Thyroid gland (tissue), 4 donors: ENCODE measurements around the gene CPT1C. TPM values are rescaled to one million over a fixed set of nuclear protein-coding genes. Genes with fewer than 3 reads are reported as not detected.
A peak's percentile ranks its signal among the peaks of the same experiment; 100 is the strongest.

Experiments
- DNase-seq, 2 donors: peaks; one replicate each; pipeline ENCODE4 v3.0.0-alpha.2; 2019
- H3K27ac ChIP-seq, 3 donors: fragments of 200-600 bp; sonication (generic); 1 replicate in 2 of 3; 2 replicates in 1 of 3; pipeline ENCODE4 v1.5.1; 2016 to 2019; ENCODE audit warnings: mild to moderate bottlenecking in 1 of 3, moderate library complexity in 1 of 3
- H3K27me3 ChIP-seq: fragments of 200-600 bp; sonication (generic); one replicate; pipeline ENCODE4 v1.5.1; 2019
- H3K36me3 ChIP-seq, 2 donors: fragments of 200-600 bp; sonication (generic); one replicate each; pipeline ENCODE4 v1.5.1; 2016 to 2019
- H3K4me1 ChIP-seq, 2 donors: fragments of 200-600 bp; sonication (generic); one replicate each; pipeline ENCODE4 v1.5.1; 2017 to 2019
- H3K4me3 ChIP-seq, 3 donors: fragments of 200-600 bp; sonication (generic); replicated peaks in 1 of 3; 1 replicate in 2 of 3; 2 replicates in 1 of 3; pipeline ENCODE4 v1.5.1; 2016; ENCODE audit warnings: mild to moderate bottlenecking in 1 of 3
- H3K9me3 ChIP-seq: fragments of 200-600 bp; sonication (generic); one replicate; pipeline ENCODE4 v1.5.1; 2017
- POLR2A ChIP-seq, 2 donors: fragments of 450-650 bp; IDR thresholded peaks; one replicate each; pipeline ENCODE4 v1.6.1; 2017; ENCODE audit warnings: antibody characterized with exemption in 2 of 2, mild to moderate bottlenecking in 2 of 2, moderate library complexity in 1 of 2
- WGBS, 2 donors: methylation state at CpG; one replicate each; pipeline ENCODE4 v1.1.5; 2017; 5-methylcytosine and 5-hydroxymethylcytosine counted together
- intact Hi-C: fragments of 100-400 bp; cut with DNase I; formaldehyde crosslinking; loops from one replicate; pipeline ENCODE4 v1.15.1; 2023
- microRNA-seq: library from miRNA; unstranded; fragments of <30 nt; microRNA quantifications from one replicate; pipeline ENCODE4, GENCODE V29; 2016
- small RNA-seq: library from RNA; depleted of rRNA; stranded (forward); fragments of <200 nt; gene quantifications from one replicate; pipeline ENCODE3, GENCODE V24; 2016
- total RNA-seq, 4 donors: library from RNA; depleted of rRNA; stranded (reverse); fragments of >200 nt; gene quantifications; one replicate each; pipeline ENCODE4 v1.2.3, GENCODE V29; 2016
- TF ChIP-seq, protein P1 (sequence below), 6 experiments: fragments of 200-600 bp in 3 of 6; fragments of 450-650 bp in 3 of 6; sonication (generic) in 3 of 6; IDR thresholded peaks; one replicate each; pipeline ENCODE4 v1.5.1; 2016 to 2019; ENCODE audit warnings: antibody characterized with exemption in 6 of 6, mild to moderate bottlenecking in 2 of 6, inconsistent platforms in 1 of 6, moderate library complexity in 1 of 6

Gene CPT1C
- total RNA-seq, 4 donors from 2014 or later: 1.9 to 3.9 (median 2.6) TPM

DNA sequence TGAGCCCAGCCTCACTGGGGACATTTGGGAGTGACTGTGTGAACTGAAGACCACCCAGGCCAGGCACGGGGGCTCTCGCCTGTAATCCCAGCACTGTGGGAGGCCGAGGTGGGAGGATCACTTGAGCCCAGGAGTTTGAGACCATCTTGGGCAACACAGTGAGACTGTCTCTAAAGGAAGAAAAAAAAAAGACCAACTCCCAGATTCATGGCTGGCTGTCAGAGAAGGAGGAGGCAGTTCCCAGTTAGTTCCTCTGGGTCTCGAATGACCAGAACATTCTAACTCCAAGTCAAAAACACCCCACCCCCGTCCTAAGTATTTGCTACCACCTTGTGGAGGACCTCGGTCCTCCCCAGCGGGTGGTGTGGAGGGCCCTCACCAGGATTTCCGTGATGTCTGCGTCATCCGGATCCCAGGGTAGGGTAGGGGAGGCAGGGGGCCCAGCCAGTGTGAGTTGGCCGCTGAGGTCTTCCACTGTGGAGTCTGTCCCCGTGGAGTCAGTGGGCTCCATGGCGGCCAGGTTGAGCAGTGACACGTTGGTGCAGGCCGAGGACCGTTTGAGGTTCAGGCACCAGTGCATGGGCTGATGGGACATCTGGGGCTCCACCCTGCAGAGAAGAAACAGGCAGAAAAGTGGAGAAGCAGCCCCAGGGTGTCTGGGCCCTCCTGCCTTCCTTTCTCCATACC is 70.9 kb downstream of the CPT1C start:
- WGBS, 2 donors: 37 to 54% methylated on average over 11 to 16 of the region's 16 CpGs

DNA sequence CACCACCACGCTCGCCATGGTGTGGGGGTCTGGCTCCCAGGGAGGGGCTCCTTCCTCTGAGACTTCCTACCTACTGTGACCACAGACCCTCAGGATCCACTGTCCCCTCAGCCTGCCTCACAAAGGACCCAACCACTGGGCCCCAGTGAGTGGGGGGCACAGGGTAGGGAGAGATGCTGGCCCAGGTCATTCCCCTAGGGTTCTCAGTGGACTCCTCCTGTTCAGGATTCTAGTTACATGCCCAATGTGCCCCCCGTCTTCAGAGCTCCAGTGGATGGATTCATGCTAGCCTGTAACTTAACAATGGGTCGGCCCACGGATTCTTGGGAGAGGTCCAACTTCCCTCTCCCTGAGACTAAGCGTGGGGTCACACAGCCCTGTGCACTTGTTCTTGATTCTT is 72.3 kb downstream of the CPT1C start, which contains the start of gene TSKS:
Gene TSKS (minus strand): TSS at position 77 of the 400 bp plus-strand sequence. CDS start 59 bp downstream, at position 18.
- Histone ChIP-seq H3K27me3 (no peaks in the 10 kb centered on the region), H3K4me3 (no peak within 1 kb of the TSS), H3K27ac (peak within 1 kb of the TSS in 1 of 3 donors; percentile 63), H3K9me3 (no peaks in the 10 kb centered on the region), H3K4me1 (peaks cover 9 to 12% of the 10 kb centered on the region in 2 donors), H3K36me3 (no peaks in the 10 kb centered on the region)
- intact Hi-C loops: loop anchor here (5.0 to 10.0 kb wide), 2 partner anchors 39 to 112 kb away; partner anchors contain the start of genes AKT1S1 and TBC1D17
- DNase-seq: no peak
- 84 to 90% methylated on average over 6 of the region's 6 CpGs for WGBS, 2 donors
- TF ChIP-seq, protein P1, sequence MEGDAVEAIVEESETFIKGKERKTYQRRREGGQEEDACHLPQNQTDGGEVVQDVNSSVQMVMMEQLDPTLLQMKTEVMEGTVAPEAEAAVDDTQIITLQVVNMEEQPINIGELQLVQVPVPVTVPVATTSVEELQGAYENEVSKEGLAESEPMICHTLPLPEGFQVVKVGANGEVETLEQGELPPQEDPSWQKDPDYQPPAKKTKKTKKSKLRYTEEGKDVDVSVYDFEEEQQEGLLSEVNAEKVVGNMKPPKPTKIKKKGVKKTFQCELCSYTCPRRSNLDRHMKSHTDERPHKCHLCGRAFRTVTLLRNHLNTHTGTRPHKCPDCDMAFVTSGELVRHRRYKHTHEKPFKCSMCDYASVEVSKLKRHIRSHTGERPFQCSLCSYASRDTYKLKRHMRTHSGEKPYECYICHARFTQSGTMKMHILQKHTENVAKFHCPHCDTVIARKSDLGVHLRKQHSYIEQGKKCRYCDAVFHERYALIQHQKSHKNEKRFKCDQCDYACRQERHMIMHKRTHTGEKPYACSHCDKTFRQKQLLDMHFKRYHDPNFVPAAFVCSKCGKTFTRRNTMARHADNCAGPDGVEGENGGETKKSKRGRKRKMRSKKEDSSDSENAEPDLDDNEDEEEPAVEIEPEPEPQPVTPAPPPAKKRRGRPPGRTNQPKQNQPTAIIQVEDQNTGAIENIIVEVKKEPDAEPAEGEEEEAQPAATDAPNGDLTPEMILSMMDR (IDR thresholded peaks at IDR 0.05): no peak
- no peak for TF ChIP-seq POLR2A (IDR thresholded peaks at IDR 0.05)

More for the DNA sequence above, 70.9 kb downstream of the CPT1C start:
- Histone ChIP-seq H3K27ac (peak overlapping the region; percentile 62 to 68 (median 63)), H3K4me3 (no peak overlapping the region), H3K36me3 (no peaks in the 10 kb centered on the region), H3K4me1 (peaks cover 5 to 7% of the 10 kb centered on the region in 2 donors), H3K27me3 (no peaks in the 10 kb centered on the region), H3K9me3 (no peaks in the 10 kb centered on the region)
- intact Hi-C loops: loop anchor here (5.0 to 10.0 kb wide), 2 partner anchors 41 to 113 kb away; partner anchors contain the start of genes AKT1S1 and TBC1D17
- DNase-seq: no peak
- no peak for TF ChIP-seq POLR2A (IDR thresholded peaks at IDR 0.05)
- TF ChIP-seq, protein P1 (IDR thresholded peaks at IDR 0.05): no peak

Small RNA genes within 50 kb of the gene (microRNA-seq; reads per million reads assigned to microRNA genes)
- gene MIR5088: not detected

Small RNA genes within 50 kb of the gene (small RNA-seq; reads per million reads assigned to genes)
- not detected for gene MIR5088

Other genes with a start within 250 kb of the CPT1C start
- gene SLC17A7, start 249.6 kb upstream of the CPT1C start, total RNA-seq: 1 to 10 TPM in 3 of 4 donors, under 1 TPM in 1; 0.73 to 1.5 (median 1.3) TPM
- gene PIH1D1, start 239.3 kb upstream of the CPT1C start, total RNA-seq: 100 to 1,000 TPM in 2 of 4 donors, 10 to 100 TPM in 2; 69.7 to 125 (median 99.8) TPM
- gene ALDH16A1, start 237.9 kb upstream of the CPT1C start, total RNA-seq: 10 to 100 TPM; 32.5 to 39.5 (median 34.2) TPM
- gene FLT3LG, start 216.9 kb upstream of the CPT1C start, total RNA-seq: 1 to 10 TPM; 2.8 to 7.3 (median 6.3) TPM
- gene RPL13A, start 203.5 kb upstream of the CPT1C start, total RNA-seq: 1,000 to 10,000 TPM; 1,542 to 2,853 (median 2,123) TPM
- gene RPS11, start 194.7 kb upstream of the CPT1C start, total RNA-seq: 1,000 to 10,000 TPM; 1,543 to 4,390 (median 2,518) TPM
- 100 to 1,000 TPM; 149 to 248 (median 180) TPM for gene FCGRT, start 178.5 kb upstream of the CPT1C start, total RNA-seq
- gene RCN3, start 163.1 kb upstream of the CPT1C start, total RNA-seq: 10 to 100 TPM in 3 of 4 donors, 1 to 10 TPM in 1; 9.7 to 12.6 (median 11.3) TPM
- 10 to 100 TPM; 46.1 to 94.6 (median 64.7) TPM for gene NOSIP, start 110.6 kb upstream of the CPT1C start, total RNA-seq
- gene PRRG2, start 109.8 kb upstream of the CPT1C start, total RNA-seq: 10 to 100 TPM in 3 of 4 donors, 1 to 10 TPM in 1; 8.9 to 29.6 (median 25.0) TPM
- gene PRR12, start 99.9 kb upstream of the CPT1C start, total RNA-seq: 10 to 100 TPM in 3 of 4 donors, 1 to 10 TPM in 1; 7.3 to 15.6 (median 12.4) TPM
- 10 to 100 TPM; 24.0 to 44.5 (median 28.8) TPM for gene RRAS, start 51.0 kb upstream of the CPT1C start, total RNA-seq
- gene SCAF1, start 48.9 kb upstream of the CPT1C start, total RNA-seq: 10 to 100 TPM; 17.5 to 38.4 (median 25.8) TPM
- gene IRF3, start 25.3 kb upstream of the CPT1C start, total RNA-seq: 10 to 100 TPM; 41.5 to 62.5 (median 52.3) TPM
- 1 to 10 TPM; 4.7 to 8.1 (median 7.2) TPM for gene BCL2L12, start 25.2 kb upstream of the CPT1C start, total RNA-seq
- 100 to 1,000 TPM; 117 to 156 (median 139) TPM for gene PRMT1, start 13.8 kb upstream of the CPT1C start, total RNA-seq
- 1 to 10 TPM in 1 of 4 donors, under 1 TPM in 2, not detected in 1; 0.38 to 2.7 (median 0.45) TPM for gene ADM5, start 1.5 kb upstream of the CPT1C start, total RNA-seq
- under 1 TPM in 2 of 4 donors, not detected in 2; 0.22 to 0.81 TPM for gene TSKS, start 72.2 kb downstream of the CPT1C start, total RNA-seq
- gene AP2A1, start 75.9 kb downstream of the CPT1C start, total RNA-seq: 10 to 100 TPM; 48.4 to 77.6 (median 66.9) TPM
- gene FUZ, start 122.2 kb downstream of the CPT1C start, total RNA-seq: 10 to 100 TPM; 20.1 to 40.1 (median 33.3) TPM
- 10 to 100 TPM; 42.6 to 50.2 (median 44.9) TPM for gene MED25, start 127.2 kb downstream of the CPT1C start, total RNA-seq
- gene PTOV1, start 160.0 kb downstream of the CPT1C start, total RNA-seq: 100 to 1,000 TPM in 2 of 4 donors, 10 to 100 TPM in 2; 88.3 to 148 (median 98.9) TPM
- 100 to 1,000 TPM in 1 of 4 donors, 10 to 100 TPM in 3; 54.6 to 124 (median 84.3) TPM for gene PNKP, start 176.5 kb downstream of the CPT1C start, total RNA-seq
- 10 to 100 TPM; 16.7 to 26.0 (median 21.5) TPM for gene AKT1S1, start 186.2 kb downstream of the CPT1C start, total RNA-seq
- 10 to 100 TPM; 28.5 to 41.9 (median 39.7) TPM for gene TBC1D17, start 186.6 kb downstream of the CPT1C start, total RNA-seq
- gene IL4I1, start 205.8 kb downstream of the CPT1C start, total RNA-seq: under 1 TPM in 1 of 4 donors, not detected in 3; 0.83 TPM
- gene ATF5, start 238.1 kb downstream of the CPT1C start, total RNA-seq: 10 to 100 TPM in 1 of 4 donors, 1 to 10 TPM in 3; 6.3 to 17.9 (median 8.0) TPM
- 10 to 100 TPM; 27.5 to 32.3 (median 30.5) TPM for gene NUP62, start 238.4 kb downstream of the CPT1C start, total RNA-seq